GM19025 (cell line): ENCODE results near the gene CRYBB3.

Experiments used
- ATAC-seq: cut with Tn5 transposase; IDR thresholded peaks from one replicate; pipeline ENCODE4 v1.9.1; 2021; ENCODE audit warnings: mild to moderate bottlenecking, low read depth, moderate library complexity; ENCODE audit not compliant: unreplicated experiment

The CRYBB3 gene

DNA sequence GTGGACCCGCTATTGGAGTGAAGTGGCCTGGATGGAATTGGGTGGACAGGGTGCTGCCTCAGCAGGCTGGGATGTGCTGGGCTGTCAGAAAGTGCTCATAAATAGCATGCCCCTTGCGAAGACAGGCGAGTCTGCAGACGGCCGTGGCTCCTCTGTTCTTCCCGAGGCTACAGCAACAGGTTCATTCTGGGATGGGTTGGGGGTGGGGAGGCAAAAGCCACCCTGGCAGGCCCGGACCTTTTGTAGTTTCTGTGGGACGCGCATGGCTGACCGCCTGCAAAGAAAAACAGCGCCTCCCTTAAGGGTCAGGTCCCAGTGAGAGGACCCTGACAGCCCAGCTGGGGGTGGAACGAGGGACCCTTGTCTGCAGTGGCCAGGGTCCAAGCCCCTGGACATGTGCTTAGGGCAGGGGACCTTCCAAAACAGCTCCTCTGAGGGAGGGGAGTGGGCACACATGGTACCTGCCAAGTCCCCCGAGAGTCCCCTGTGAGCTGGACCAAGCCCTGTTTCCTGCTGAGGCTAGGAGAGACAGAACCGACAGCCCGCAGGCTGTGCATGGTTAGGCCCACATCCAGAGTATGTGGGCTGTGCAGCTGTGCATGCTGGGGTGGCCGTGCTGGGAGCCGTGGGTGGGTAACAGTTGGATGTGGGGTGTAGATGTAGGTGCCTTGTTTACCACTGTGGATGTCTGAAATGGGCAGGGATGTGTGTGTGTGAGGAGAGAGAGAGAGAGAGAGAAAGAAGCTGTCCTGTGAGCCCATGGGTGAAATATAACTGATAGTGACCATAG, at the start of gene CRYBB3:
TSS of gene CRYBB3 (plus strand) at position 128 of the 790 bp plus-strand sequence. CDS start 1,539 bp downstream, outside the sequence.
- ATAC-seq: no peak

DNA sequence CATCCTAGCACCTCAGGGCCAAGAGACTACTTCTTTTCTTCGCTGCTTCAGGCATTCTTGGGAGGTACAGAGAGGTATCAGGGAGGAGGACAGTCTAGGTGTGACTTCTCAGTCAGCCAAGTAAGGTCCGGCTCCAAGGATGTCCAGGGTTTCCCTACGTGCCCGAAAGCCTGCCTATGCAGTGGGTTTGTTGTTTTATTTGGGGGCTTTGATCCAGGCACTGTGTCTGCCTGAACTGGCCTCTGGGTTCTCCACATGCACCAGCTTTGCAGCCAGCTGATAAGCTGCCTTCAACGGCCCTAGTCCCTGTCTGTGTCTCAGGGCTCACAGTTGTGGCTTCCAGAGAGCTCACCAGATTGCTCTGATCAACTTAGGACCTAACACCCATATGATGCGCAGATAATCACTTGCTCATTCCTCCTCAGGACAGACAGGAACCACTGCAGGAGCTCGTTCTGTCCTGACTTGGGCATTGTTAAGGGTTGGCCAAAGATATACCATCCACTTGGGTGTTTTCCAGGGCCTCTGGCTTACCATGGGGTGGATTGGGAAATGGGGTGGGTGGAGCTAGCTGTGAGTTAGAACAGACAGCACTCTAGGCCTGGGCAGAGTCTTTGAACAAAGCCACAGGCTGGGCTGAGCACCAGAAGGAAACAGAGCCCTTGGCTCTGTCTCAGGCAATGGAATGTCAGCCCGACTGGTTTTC, 45.5 kb upstream of the CRYBB3 start:
- ATAC-seq: no peak

DNA sequence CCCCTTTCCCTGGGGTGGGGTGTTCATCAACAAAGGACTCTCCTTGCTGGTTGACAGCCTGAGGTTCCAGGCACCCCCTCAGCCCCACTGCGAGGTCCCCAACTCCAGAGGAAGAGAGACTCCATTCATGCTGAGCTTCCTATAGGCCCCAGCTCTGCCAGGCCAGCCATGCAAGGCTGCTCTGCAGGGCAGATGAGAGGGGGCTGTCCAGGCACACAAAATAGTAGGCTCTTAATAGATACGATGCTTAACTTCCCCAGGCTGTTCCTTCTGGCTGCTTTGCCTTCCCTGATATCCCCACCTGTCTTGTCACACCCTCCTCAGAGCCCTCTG, 45.0 kb upstream of the CRYBB3 start:
- no peak for ATAC-seq

DNA sequence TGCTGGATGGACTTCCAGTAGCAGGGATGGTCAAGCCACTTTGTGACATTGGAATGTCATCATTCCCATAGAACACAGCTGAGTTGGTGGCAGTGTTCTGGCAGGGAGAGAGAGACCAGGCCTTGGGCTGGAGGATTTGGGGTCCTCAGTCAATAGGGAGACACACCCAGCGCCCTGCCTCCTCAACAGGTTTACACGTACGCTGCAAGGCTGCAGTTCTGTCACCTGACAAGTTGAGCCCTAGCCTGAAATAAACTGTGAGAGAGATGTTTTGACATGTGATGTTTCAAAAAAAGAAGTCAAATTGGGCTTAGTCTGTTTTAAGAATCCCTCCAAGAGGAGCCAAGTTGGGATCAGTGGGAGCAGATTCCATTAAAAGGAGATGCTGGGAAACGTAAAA, 42.9 kb upstream of the CRYBB3 start:
- ATAC-seq: no peak

DNA sequence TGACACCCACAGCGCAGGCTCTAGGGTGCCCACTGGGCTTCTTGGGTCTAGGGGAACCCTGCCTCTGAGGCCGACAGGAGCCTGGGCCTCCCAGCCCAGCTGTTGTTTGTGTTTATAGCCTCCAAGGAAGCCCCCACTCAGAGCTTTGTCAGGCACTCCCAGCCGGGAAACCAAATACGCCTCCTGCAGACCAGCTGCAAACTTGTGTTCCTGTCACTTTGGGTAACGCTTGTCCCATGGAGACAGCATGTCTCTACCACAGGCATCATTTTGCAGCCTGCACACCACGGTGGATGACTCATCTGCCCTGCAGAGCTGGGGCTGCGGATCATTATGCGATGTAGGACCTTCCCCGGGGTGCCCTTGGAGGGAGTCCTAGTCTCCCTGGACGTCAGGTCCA, 40.6 kb upstream of the CRYBB3 start:
- no peak for ATAC-seq

DNA sequence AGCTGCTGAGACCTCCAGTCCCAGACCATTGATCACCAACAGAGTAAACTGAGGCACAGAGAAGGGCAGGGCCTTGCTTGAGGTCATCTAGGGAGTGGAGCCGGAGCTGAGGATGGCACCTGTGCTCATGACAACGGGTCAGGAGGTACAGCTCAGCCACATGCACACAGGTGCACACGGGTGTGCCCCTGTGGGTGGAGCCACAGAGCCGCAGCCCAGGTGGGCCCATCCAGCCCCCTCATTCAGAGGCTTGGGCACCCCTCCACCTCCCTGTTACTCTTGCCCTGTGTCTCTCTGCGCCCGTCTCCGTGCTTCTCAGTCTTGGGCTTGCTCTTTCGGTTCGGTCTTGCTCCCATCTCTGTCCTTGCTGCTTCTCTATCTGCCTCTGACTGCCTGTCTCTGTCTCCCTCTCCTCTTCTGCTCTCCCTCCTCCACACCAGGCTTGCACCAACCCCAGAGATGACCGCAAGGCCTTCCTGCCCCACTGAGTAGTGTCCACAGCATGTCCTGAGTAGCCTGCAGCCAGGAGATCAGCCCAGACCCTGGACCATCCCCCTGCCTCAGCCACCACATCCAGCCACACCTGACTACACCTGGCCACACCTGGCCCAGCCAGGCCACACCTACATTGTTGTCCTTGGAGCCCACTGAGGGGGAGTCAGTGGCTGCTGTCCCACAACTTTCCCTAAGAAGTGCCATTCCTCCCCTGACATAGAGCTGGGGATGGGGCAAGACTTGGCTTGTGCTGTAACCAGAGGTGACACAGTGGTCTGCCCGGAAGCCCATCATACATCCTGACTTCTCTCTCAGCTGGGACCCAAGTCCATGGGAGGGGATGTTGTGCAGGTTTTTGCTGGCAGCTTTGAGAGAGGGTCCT, 39.3 kb upstream of the CRYBB3 start:
- no peak for ATAC-seq

DNA sequence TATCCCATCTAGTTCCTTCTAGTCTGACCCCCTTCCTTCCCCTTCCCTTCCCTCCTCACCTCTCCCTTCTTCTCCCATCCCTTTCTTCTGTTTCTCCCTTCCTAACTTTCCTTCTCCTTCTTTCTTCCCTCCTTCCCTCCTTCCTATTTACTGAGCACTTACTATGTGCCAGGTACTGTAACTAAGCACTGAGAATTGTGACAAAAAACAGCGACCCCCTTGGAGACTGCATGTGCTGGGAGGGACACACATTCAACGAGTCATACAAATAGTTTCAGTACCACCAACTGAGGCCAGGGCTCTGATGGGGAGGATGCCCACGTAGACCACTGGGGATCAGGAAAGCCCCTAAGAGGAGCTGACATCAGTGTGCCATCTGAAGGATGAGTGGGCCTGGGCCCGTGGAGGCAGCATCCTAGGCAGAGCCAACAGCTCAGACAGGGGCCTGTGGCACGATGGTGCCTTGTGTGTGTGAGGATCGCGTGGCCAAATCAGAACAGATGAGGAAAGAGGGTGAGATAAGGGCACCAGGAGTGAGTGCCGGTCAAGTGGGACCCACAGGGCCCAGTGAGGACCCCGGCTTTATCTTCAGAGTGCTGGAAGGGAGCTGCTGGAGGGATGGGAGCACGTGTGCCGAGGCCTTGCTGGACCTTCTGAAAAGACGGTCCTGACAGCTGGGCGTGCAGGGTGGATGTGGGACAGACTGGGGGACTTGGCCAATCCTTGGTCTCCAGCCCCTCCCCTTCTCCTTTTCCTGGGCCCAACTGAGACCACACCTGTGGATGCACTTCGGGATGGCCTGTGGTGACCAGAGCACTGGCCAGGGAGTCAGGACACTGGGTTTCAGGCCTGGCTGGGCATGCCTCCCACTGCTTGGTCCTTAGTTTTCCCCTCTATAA, 38.4 kb upstream of the CRYBB3 start:
- ATAC-seq: no peak

DNA sequence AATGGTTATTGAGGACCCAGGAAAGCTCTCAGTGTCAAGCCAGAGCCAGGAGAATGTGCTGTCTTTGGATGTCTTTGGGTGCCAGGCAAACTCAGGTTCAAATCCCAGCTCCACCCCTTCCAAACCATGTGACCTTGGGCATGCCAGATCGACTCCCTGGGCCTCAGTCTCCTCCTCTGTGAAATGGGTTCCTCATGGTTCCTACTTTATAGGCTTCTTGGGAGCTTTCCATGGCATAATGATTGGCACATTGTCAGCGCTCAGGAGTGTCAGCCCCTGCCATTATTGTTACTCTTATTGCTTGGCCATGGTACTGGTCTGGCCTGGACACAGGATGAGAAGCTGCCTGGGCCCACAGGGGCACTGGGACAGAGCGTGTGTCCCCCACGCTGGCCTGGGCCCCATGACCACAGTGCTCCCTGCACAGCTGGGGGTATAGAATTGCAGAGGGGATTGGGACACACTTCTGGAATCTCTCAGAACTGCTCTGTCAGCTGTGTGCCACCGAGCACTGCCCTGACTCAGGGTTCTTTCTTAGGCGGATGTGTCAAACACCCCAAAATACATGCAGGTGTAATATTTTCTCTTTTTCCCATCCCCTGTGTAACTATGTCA, 37.6 kb upstream of the CRYBB3 start:
- ATAC-seq: no peak

DNA sequence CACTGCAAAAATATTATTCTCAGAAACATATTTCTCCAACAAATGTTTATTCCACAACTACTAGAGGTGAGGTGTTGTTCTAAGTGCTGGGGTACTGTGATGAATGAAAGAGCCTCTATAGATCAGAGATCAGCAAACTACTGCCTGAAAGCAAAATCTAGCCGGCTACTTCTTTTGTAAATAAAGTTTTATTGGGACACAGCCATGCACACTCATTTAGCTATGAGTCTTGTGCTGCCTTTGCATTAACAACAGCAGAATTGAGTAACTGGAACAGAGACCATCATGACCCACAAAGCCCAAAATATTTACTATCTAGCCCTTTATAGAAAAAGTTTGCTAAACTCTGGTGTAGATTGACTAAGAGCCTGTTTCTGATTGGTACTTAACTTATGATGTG, 37.1 kb upstream of the CRYBB3 start:
- no peak for ATAC-seq

DNA sequence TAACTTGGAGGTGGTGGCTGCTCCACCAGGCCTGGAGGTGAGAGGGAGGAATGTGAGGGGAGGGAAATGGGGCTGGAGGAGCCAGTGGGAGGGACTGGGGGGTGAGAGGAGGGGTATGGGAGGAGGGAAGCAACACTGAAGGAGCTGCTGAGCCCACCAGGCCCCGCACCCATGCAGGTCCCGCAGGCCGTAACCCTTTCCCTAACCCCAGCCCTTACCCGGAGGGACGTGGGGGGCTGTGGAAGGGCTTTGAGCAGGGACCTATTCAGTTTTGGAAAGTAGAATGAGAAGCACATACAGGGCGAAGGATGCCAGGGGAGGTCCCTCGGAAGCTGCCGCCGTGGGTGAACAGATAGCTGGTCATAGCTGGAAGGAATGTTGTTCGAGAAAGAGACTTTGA, 33.9 kb upstream of the CRYBB3 start:
- ATAC-seq: no peak

DNA sequence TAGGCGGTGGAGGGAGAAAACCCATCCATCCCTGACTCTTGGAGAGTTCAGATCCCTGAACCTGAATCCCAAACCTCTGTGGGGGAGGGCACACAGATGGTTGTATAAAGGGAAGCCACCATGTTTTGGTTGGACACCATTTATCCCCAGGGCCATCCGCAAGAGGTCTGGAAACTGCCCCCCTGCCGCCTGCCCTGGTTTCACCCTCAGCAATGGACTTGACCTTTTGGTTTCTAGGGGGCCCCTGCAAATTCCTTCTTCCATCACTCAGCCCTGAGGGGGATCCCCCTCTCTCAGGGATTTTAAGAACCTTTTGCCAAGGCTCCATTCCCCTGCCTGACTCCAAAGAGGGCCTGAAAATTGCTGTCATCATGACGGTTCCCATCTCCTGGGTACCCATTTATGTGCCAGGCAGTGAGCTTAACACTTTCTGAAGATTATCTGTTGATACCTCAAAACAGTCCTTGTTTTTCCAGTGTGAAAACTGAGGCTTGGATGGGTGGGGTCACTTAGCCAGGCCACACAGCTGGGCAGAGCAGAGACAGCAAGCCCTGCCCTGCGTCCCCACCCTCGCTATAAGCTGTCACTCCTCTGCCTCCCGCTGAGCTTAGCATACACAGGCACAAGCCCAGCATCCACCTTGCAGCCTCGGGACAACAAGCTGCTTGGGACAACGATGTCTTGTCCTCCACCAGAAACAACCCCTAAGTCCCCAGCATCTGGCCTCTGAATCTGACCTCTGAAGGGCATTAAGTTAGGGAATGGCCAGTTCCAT, 33.2 kb upstream of the CRYBB3 start:
- no peak for ATAC-seq

DNA sequence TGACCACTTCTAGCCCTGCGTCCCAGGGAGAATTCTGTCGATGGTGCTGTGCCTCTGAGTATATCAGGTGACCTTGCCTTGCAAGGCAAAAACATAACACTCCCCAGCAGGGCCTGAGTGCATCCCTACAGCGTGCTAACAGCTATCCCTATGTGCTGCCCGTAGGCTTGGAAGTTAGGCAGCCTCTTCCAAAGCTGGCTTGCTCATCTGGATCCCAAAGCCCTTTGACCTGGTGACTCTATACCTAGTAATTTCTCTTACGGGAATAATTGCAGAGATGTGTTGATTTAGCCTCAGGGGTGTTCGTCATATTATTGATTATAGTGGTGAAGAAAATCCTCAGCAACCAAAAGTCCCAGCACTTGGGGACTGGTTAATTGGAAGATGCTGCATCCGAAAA, 32.6 kb upstream of the CRYBB3 start:
- ATAC-seq: no peak

DNA sequence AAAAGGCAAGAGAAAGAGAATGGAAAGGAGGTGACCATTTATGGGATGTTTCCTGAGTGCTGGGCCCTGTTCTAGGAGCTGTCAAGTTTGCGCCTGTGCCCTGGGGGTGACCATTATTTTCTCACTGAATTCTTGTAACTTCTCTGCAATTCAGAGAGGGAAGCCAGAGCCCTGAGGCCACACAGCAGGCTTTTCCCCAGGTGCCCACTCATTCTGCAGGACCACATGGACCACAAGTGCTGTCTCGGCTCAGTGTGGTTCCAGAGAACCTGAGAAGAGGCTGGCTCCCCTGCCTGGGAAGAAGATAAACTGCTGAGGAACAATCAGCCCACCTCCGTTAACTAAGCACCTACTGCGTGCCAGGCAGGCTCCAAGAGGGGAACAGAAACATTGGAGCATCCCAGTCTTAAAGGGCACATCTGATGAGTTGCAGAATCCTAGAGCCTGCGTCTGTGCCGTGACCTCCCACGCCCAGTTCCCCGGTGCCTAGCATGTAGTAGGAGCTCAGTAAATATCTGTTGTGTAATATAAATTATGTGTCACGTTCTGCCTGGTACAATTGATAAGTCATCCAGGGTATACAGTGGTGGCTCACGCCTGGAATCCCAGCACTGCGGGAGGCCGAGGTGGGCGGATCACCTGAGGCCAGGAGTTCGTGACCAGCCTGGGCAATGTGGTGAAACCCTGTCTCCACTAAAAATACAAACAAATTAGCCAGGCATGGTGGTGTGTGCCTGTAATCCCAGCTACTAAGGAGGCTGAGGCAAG, 31.6 kb upstream of the CRYBB3 start:
- no peak for ATAC-seq

DNA sequence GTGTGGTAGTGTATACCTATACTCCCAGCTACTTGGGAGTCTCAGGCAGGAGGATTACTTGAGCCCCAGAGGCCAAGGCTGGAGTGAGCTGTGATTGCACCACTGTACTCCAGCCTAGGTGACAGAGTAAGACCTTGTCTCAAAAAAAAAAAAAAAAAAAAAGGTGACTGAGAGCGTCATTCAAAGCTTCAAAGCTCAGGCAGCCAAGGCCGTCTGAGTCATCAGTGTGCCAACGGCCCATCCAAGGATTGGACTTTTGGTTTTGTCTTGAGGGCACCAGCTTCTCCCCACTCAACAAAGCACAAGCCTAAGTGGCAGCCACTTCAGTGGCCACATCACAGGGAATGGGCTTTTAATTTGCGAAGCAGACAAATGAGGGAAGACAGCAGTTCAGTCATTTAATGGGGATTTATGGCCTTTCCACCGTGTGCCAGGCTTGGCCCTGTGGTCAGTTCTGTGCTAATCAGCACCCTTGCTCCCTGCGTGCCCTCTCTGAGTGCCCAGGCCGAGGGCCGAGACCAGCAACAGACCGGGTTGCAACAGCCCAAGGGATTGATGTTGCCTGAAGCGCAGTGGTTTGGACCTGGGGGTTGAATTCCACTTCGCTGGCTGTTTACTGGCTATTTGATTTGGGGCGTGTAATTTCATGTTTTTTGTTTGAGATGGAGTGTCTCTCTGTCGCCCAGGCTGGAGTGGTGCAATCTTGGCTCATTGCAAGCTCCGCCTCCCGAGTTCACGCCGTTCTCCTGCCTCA, 30.2 kb upstream of the CRYBB3 start:
- ATAC-seq: no peak

DNA sequence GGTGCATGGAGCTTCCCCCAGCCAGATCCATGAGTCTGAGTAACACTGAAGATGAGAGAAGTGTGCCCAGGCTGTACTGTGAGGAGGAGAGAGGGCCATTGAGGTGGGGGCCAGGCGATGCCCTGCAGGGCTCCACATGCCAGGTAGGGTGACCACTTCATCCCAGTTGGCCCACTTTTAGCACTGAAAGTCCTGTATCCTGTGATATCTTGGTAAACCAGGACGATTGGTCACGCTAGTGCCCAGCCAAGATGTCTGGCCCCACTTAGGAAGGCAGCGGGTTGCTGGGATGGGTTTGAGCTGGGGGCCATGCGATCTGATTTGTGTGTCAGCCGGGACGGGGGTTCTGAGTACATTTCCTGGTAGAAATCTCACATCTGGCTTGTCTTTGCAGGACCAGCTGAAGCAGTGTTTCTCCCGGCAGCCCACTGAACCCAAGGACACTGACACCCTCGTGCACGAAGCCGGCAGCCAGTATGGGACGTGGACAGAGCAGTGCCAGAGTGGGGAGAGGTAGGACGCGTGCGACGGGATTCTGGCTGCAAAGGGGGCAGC, 29.2 kb upstream of the CRYBB3 start:
- ATAC-seq: no peak

DNA sequence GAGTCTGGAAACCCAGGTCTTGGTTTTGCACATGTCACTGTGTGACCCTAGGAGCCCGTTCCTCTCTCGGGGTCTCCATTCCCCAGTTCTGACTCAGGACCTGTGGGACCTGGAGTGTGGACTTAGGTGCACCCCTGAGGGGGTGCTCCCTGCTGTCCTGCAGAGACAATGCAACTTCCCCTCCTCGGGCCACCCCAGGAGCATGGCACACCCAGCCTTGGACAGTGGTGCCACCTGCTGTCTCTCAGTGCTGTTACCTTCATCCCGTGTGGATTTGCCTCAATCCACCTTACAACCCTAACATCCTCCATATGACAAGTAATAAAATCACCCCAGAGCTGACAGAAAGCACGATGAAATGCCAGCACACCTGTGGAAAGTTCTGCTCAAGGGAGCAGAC, 27.5 kb upstream of the CRYBB3 start:
- no peak for ATAC-seq

DNA sequence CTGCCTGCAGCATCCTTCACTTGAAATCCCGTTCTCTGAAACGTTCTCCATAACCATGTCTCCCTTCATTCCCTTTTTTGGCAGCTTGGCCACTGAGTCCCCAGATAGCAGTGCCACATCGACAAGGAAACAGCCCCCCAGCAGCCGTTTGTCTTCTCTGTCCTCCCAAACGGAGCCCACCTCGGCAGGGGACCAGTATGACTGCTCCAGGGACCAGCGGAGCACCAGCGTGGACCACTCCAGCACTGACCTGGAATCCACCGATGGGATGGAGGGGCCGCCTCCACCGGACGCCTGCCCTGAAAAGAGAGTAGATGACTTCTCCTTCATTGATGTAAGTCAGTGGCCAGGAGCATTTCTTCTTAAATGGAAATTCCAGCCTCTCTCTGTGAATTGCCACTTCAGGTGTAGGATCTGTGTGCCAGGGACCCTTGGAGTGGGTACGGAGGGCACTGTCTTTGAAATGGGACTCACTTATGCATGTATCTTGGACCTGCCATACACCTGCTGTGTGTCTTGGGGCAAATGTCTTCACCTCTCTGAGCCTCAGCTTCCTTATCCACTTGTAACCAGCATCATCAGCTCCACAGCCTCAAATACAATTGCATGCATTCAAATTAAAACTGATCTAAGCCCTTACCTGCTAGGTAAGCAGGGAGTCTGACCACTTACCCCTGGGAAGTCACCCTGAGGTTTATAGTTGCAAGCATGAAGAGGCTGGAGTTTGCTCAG, 25.3 kb upstream of the CRYBB3 start:
- no peak for ATAC-seq
